Mesothelial cell of epicardium (in vitro differentiated cells): ENCODE data around the gene SMPDL3A. TPM values are rescaled to one million over a fixed set of nuclear protein-coding genes. Genes with fewer than 3 reads are reported as not detected.
A peak's percentile ranks its signal among the peaks of the same experiment; 100 is the strongest.

Experiments
- DNase-seq, 2 experiments: peaks; one replicate each; pipeline ENCODE4 v3.0.0; 2021; ENCODE audit warnings: low spot score in 2 of 2; ENCODE audit not compliant: unreplicated experiment in 2 of 2
- H3K27ac Mint-ChIP-seq: 2 replicates; pipeline ENCODE4 v1.8.0; 2021; ENCODE audit warnings: mixed read lengths
- H3K27me3 Mint-ChIP-seq: 2 replicates; pipeline ENCODE4 v1.8.0; 2021; ENCODE audit warnings: low read depth, mixed read lengths
- H3K36me3 Mint-ChIP-seq: 2 replicates; pipeline ENCODE4 v1.8.0; 2021; ENCODE audit warnings: mixed read lengths
- H3K4me1 Mint-ChIP-seq: 2 replicates; pipeline ENCODE4 v1.8.0; 2021; ENCODE audit warnings: mixed read lengths
- H3K4me3 Mint-ChIP-seq: 2 replicates; pipeline ENCODE4 v1.8.0; 2021; ENCODE audit warnings: mild to moderate bottlenecking, moderate library complexity, mixed read lengths
- H3K9me3 Mint-ChIP-seq: 2 replicates; pipeline ENCODE4 v1.8.0; 2021; ENCODE audit warnings: mixed read lengths
- CTCF ChIP-seq: fragments of 200-600 bp; sonication (generic); IDR thresholded peaks from one replicate; pipeline ENCODE4 v1.5.0; 2021; ENCODE audit warnings: antibody characterized with exemption; ENCODE audit not compliant: unreplicated experiment
- total RNA-seq: library from RNA; stranded (reverse); gene quantifications from 3 replicates; pipeline ENCODE4 v1.2.1, GENCODE V29; 2021

The SMPDL3A gene
- total RNA-seq, 1 donor from 2014 or later = 58.9 TPM

- H3K36me3 Mint-ChIP-seq = peaks cover 39% of the 10 kb centered on the region
- H3K27me3 Mint-ChIP-seq = no peaks in the 10 kb centered on the region
- H3K27ac Mint-ChIP-seq = peak overlapping the region; percentile 93
- peaks cover 63% of the 10 kb centered on the region for H3K4me1 Mint-ChIP-seq
- DNase-seq = no peak
- no peak overlapping the region for H3K4me3 Mint-ChIP-seq
- no peak for TF ChIP-seq CTCF
- peaks cover 4% of the 10 kb centered on the region for H3K9me3 Mint-ChIP-seq
These were observed 11.8 kb downstream of the SMPDL3A start for GRCh38 chr6:122800906-122801305.

GRCh38 chr6:122801397-122801796 lies 12.3 kb downstream of the SMPDL3A start:
- H3K9me3 Mint-ChIP-seq = peaks cover 4% of the 10 kb centered on the region
- peaks cover 43% of the 10 kb centered on the region for H3K36me3 Mint-ChIP-seq
- peaks cover 65% of the 10 kb centered on the region for H3K4me1 Mint-ChIP-seq
- no peak overlapping the region for H3K4me3 Mint-ChIP-seq
- DNase-seq = no peak
- no peak for TF ChIP-seq CTCF
- H3K27ac Mint-ChIP-seq = peak overlapping the region; percentile 93
- no peaks in the 10 kb centered on the region for H3K27me3 Mint-ChIP-seq

- Mint-ChIP-seq H3K4me1 (peaks cover 60% of the 10 kb centered on the region), H3K9me3 (no peaks in the 10 kb centered on the region), H3K4me3 (no peak overlapping the region), H3K27ac (peak overlapping the region; percentile 55), H3K36me3 (peaks cover 29% of the 10 kb centered on the region), H3K27me3 (no peaks in the 10 kb centered on the region)
- no peak for DNase-seq
- TF ChIP-seq CTCF = no peak
These were observed 14.2 kb downstream of the SMPDL3A start for GRCh38 chr6:122803171-122803661.

GRCh38 chr6:122804962-122805485 lies 16.0 kb downstream of the SMPDL3A start:
- Mint-ChIP-seq H3K27ac (peak overlapping the region; percentile 47), H3K27me3 (no peaks in the 10 kb centered on the region), H3K9me3 (peaks cover 2% of the 10 kb centered on the region), H3K4me3 (no peak overlapping the region), H3K36me3 (peaks cover 33% of the 10 kb centered on the region), H3K4me1 (peaks cover 48% of the 10 kb centered on the region)
- no peak for DNase-seq
- no peak for TF ChIP-seq CTCF

GRCh38 chr6:122806291-122806690 lies 17.2 kb downstream of the SMPDL3A start:
- H3K36me3 Mint-ChIP-seq = peaks cover 39% of the 10 kb centered on the region
- H3K4me1 Mint-ChIP-seq = peaks cover 36% of the 10 kb centered on the region
- H3K27me3 Mint-ChIP-seq = no peaks in the 10 kb centered on the region

More at GRCh38 chr6:122806291-122806690, 17.2 kb downstream of the SMPDL3A start:
- no peak for TF ChIP-seq CTCF
- H3K9me3 Mint-ChIP-seq = peaks cover 8% of the 10 kb centered on the region
- DNase-seq = no peak
- H3K27ac Mint-ChIP-seq = peak overlapping the region; percentile 32
- H3K4me3 Mint-ChIP-seq = no peak overlapping the region
